Stimulated activated effector memory CD8-positive, alpha-beta T cell treated with anti-CD3 and anti-CD28 coated beads, Interleukin-12 subunit alpha, Interleukin-12 subunit beta, amount 100 ng/mL, for 72 hours (primary cell): ENCODE measurements around the gene MTRR.

Source experiments
- ATAC-seq: fragments of 150-1000 bp; cut with Tn5 transposase; 2 replicates; pipeline ENCODE4 v1.10.0; 2021
- DNase-seq, 2 donors: peaks; one replicate each; pipeline ENCODE4 v3.0.0; 2021 to 2022; ENCODE audit warnings: low spot score in 2 of 2
- H3K27ac Mint-ChIP-seq: one replicate; pipeline ENCODE4 v1.8.0; 2022; ENCODE audit warnings: mild to moderate bottlenecking, mixed read lengths
- H3K36me3 Mint-ChIP-seq: one replicate; pipeline ENCODE4 v1.8.0; 2022; ENCODE audit warnings: mild to moderate bottlenecking, mixed read lengths
- H3K4me1 Mint-ChIP-seq: one replicate; pipeline ENCODE4 v1.8.0; 2022; ENCODE audit warnings: mixed read lengths
- H3K4me3 Mint-ChIP-seq: one replicate; pipeline ENCODE4 v1.8.0; 2022; ENCODE audit warnings: mild to moderate bottlenecking, mixed read lengths
- H3K9me3 Mint-ChIP-seq: one replicate; pipeline ENCODE4 v1.8.0; 2022; ENCODE audit warnings: mixed read lengths

MTRR gene

DNA sequence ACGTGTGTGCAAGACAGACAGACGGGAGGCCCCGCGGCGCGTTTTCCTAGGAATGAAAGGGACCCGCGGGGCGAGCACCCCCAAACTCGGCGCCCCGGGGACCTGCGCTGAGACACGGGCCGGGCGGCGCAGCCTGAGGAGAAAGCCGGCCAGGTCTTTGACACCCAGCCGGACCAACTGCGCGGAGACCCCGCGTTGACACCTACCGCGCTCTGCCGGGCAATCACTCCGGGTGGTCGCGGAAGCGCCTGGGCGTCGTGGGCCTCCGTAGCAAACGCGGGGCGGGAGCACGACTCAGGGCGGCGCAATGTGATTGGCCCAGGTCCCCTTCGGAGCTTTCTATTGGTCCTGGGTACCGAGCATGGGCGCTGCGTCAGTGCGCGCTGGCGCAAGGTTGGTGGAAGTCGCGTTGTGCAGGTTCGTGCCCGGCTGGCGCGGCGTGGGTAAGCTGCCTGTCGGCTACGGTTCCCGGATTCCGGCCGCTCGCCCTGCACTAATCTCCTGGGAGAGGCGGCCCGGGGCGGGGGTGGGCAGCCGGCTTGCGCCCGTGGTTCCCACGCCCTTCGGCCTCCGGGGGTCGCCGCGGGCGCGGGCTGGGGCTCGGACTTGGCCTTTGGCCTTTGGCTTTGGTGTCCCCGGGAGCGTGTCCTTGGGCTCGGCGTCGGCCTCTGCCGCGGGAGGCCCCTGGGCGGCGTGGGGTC lies at the start of gene MTRR, which contains the start of gene FASTKD3:
Gene MTRR, plus strand, starts transcription at position 376 of the 701 bp plus-strand sequence. CDS start 1,647 bp downstream, outside the sequence.
Gene FASTKD3, minus strand, starts transcription at position 259 of the 701 bp plus-strand sequence. CDS start 948 bp downstream, outside the sequence.
- no peaks in the 10 kb centered on the region for H3K9me3 Mint-ChIP-seq
- ATAC-seq, result peak; percentile 99
- H3K4me1 Mint-ChIP-seq, result peaks cover 44% of the 10 kb centered on the region
- peaks cover 54% of the 10 kb centered on the region for H3K36me3 Mint-ChIP-seq
- H3K27ac Mint-ChIP-seq, result peak within 1 kb of the TSS; percentile 81
- peak; percentile 78 to 92 for DNase-seq
- peak within 1 kb of the TSS; percentile 83 for H3K4me3 Mint-ChIP-seq

GRCh38 chr5:7822449-7822848 lies 46.5 kb upstream of the MTRR start:
- no peaks in the 10 kb centered on the region for H3K36me3 Mint-ChIP-seq
- DNase-seq (no peak), ATAC-seq (no peak)
- H3K4me1 Mint-ChIP-seq, result no peaks in the 10 kb centered on the region
- H3K4me3 Mint-ChIP-seq, result no peak overlapping the region
- no peak overlapping the region for H3K27ac Mint-ChIP-seq
- H3K9me3 Mint-ChIP-seq, result no peaks in the 10 kb centered on the region

DNA sequence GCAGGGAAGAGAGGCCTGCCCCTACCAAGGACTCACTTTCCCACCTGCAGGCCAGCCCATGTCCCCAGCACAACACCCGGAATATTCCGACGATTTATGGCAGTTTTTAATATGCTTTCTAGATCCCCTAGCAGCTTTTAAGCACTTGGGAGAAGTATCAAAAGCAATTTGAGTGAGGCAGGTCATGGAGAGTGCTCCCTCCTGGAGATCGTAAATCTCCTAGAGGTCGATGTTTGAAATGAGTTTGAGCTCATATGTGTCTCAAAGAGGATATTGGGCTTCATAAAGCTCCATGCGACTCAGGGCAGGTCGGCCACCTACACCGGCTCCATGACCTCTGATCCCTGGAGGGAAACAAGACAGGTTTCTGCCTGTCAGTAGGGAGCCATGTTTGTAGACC lies 45.4 kb upstream of the MTRR start:
- no peaks in the 10 kb centered on the region for H3K9me3 Mint-ChIP-seq

DNA sequence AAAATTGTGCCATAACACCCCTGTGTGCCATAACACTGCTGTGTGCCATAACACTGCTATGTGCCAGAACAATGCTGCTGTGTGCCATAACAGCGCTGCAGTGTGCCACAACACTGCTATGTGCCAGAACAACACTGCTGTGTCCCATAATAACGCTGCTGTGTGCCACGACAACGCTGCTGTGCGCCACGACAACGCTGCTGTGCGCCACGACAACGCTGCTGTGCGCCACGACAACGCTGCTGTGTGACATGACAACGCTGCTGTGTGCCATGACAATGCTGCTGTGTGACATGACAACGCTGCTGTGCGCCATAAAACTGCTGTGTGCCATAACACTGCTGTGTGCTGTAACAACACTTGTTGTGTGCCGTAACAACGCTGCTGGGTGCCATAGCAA lies 44.0 kb upstream of the MTRR start:
- H3K9me3 Mint-ChIP-seq, result no peaks in the 10 kb centered on the region
- no peak overlapping the region for H3K4me3 Mint-ChIP-seq
- H3K4me1 Mint-ChIP-seq, result no peaks in the 10 kb centered on the region

More for the DNA sequence above, 45.4 kb upstream of the MTRR start:
- H3K4me3 Mint-ChIP-seq, result no peak overlapping the region
- no peaks in the 10 kb centered on the region for H3K4me1 Mint-ChIP-seq
- no peaks in the 10 kb centered on the region for H3K36me3 Mint-ChIP-seq
- H3K27ac Mint-ChIP-seq, result no peak overlapping the region
- no peak for ATAC-seq
- no peak for DNase-seq

DNA sequence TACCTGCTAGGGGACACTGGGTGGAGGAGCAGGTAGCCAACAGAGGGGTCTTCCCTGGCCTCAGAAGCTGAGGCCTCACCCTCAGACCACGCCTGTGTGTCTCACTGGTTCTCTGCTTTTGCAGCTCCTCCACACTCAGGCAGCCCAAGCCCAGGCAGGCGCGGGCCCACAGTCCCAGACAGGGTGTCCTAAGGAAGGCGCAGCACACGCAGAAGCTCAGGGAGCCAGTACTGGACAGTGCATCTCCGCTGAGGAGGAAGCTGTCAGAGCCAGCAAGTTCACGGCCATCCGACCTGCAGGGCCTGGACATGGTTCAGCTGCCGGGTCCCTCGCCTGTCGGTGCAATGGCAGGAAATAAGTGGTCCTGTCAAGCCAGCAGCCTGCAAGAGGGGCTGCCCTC lies 43.3 kb upstream of the MTRR start:
- Mint-ChIP-seq H3K4me1 (no peaks in the 10 kb centered on the region), H3K27ac (no peak overlapping the region), H3K9me3 (no peaks in the 10 kb centered on the region), H3K4me3 (no peak overlapping the region), H3K36me3 (no peaks in the 10 kb centered on the region)
- DNase-seq (no peak), ATAC-seq (no peak)

More for the DNA sequence above, 44.0 kb upstream of the MTRR start:
- Mint-ChIP-seq H3K27ac (no peak overlapping the region), H3K36me3 (no peaks in the 10 kb centered on the region)
- DNase-seq (no peak), ATAC-seq (no peak)

- ATAC-seq (no peak), DNase-seq (no peak)
- Mint-ChIP-seq H3K4me1 (no peaks in the 10 kb centered on the region), H3K4me3 (no peak overlapping the region), H3K9me3 (no peaks in the 10 kb centered on the region), H3K27ac (no peak overlapping the region), H3K36me3 (no peaks in the 10 kb centered on the region)
Observed at GRCh38 chr5:7827610-7828009, 41.3 kb upstream of the MTRR start.

DNA sequence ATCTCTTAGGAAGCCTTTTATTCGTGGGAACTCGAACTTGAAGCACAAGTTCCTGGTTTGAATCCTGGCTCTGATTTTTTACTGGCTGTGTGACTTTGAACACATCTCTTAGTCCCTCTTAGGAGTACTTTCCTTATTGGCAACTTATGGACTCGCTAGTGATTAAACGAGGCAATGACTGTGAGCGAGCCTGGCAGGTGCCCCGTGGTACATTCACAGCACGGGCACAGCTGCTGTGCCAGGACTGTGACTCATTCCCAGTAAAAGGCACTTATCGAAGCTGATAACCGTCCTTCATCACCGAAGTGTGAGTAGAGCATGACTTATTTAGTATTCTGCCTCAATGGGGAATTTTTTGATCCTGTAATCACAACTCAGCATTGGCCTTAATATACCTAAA lies 40.7 kb upstream of the MTRR start:
- ATAC-seq (no peak), DNase-seq (no peak)
- H3K27ac Mint-ChIP-seq, result no peak overlapping the region
- no peaks in the 10 kb centered on the region for H3K9me3 Mint-ChIP-seq
- no peak overlapping the region for H3K4me3 Mint-ChIP-seq
- no peaks in the 10 kb centered on the region for H3K36me3 Mint-ChIP-seq
- H3K4me1 Mint-ChIP-seq, result no peaks in the 10 kb centered on the region

GRCh38 chr5:7834982-7835381 lies 34.0 kb upstream of the MTRR start:
- Mint-ChIP-seq H3K9me3 (no peaks in the 10 kb centered on the region), H3K4me3 (no peak overlapping the region), H3K36me3 (no peaks in the 10 kb centered on the region), H3K27ac (no peak overlapping the region), H3K4me1 (no peaks in the 10 kb centered on the region)
- ATAC-seq (no peak), DNase-seq (no peak)

DNA sequence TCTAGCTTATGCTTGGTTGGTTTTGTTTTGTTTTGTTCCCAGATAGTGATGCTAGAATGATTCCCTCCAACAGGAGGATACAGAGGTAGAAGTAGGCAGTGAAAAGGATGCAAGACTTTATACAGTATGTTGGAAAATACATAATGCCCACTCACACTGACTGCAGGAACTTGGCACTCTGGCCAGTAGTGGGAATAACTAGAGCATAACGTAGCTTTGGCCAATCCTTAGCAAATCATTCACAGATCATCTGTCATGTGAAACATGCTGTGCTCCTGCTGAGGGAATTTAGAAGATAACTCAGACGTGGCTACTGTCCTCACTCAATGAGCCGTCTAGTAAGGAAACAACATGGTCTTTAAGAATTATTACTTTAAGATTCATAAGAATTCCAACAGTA lies 31.5 kb upstream of the MTRR start:
- Mint-ChIP-seq H3K4me3 (no peak overlapping the region), H3K36me3 (no peaks in the 10 kb centered on the region), H3K9me3 (no peaks in the 10 kb centered on the region), H3K4me1 (no peaks in the 10 kb centered on the region), H3K27ac (no peak overlapping the region)
- DNase-seq (no peak), ATAC-seq (no peak)

GRCh38 chr5:7842531-7842930 lies 26.4 kb upstream of the MTRR start:
- no peak overlapping the region for H3K27ac Mint-ChIP-seq
- H3K36me3 Mint-ChIP-seq, result no peaks in the 10 kb centered on the region
- H3K9me3 Mint-ChIP-seq, result no peaks in the 10 kb centered on the region
- no peak overlapping the region for H3K4me3 Mint-ChIP-seq
- H3K4me1 Mint-ChIP-seq, result no peaks in the 10 kb centered on the region
- ATAC-seq (no peak), DNase-seq (no peak)

DNA sequence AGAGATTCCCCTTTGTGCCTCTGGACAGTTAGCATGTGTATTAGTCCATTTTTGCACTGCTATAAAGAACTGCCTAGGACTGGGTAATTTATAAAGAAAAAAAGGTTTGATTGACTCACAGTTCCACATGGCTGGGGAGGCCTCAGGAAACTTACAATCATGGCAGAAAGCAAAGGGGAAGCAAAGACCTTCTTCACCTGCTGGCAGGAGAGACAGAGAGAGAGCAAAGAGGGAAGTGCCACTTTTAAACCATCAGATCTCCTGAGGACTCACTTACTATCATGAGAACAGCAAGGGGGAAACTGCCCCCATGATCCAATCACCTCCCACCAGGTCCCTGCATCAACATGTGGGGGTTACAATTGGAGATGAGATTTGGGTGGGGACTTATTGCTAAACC lies 24.0 kb upstream of the MTRR start:
- Mint-ChIP-seq H3K4me1 (no peaks in the 10 kb centered on the region), H3K36me3 (no peaks in the 10 kb centered on the region), H3K27ac (no peak overlapping the region), H3K4me3 (no peak overlapping the region), H3K9me3 (no peaks in the 10 kb centered on the region)
- no peak for ATAC-seq
- DNase-seq, result no peak

GRCh38 chr5:7845557-7845956 lies 23.4 kb upstream of the MTRR start:
- ATAC-seq (no peak), DNase-seq (no peak)
- H3K36me3 Mint-ChIP-seq, result no peaks in the 10 kb centered on the region
- H3K4me3 Mint-ChIP-seq, result no peak overlapping the region
- no peak overlapping the region for H3K27ac Mint-ChIP-seq
- no peaks in the 10 kb centered on the region for H3K9me3 Mint-ChIP-seq
- no peaks in the 10 kb centered on the region for H3K4me1 Mint-ChIP-seq

DNA sequence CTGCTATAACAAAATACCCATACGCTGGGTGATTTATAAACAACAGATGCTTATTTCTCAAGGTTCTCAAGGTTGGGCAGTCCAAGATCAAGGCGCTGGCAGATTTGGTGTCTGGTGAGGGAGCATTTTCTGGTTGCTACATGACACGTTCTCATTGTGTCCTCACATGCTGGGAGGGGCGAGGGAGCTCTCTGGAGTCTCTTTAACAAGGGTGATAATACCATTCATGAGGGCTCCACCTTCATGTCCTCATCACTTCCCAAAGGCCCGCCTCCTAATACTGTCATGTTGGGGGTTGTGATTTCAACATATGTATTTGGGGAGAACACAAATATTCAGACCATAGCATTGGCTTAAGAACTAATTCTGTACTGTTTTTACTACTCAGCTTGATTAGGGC lies 22.6 kb upstream of the MTRR start:
- no peak for DNase-seq
- ATAC-seq, result no peak
- no peaks in the 10 kb centered on the region for H3K36me3 Mint-ChIP-seq
- H3K4me1 Mint-ChIP-seq, result peaks cover 5% of the 10 kb centered on the region
- H3K4me3 Mint-ChIP-seq, result no peak overlapping the region
- H3K9me3 Mint-ChIP-seq, result no peaks in the 10 kb centered on the region
- no peak overlapping the region for H3K27ac Mint-ChIP-seq

GRCh38 chr5:7848296-7848695 lies 20.7 kb upstream of the MTRR start:
- Mint-ChIP-seq H3K4me1 (peaks cover 17% of the 10 kb centered on the region), H3K4me3 (no peak overlapping the region), H3K27ac (no peak overlapping the region), H3K36me3 (no peaks in the 10 kb centered on the region), H3K9me3 (peaks cover 2% of the 10 kb centered on the region)
- ATAC-seq (no peak), DNase-seq (no peak)

- no peak for DNase-seq
- Mint-ChIP-seq H3K27ac (no peak overlapping the region), H3K9me3 (peaks cover 2% of the 10 kb centered on the region), H3K4me3 (peak overlapping the region; percentile 70), H3K4me1 (peaks cover 17% of the 10 kb centered on the region), H3K36me3 (no peaks in the 10 kb centered on the region)
- ATAC-seq, result peak; percentile 49
Observed at GRCh38 chr5:7849681-7850394, 19.1 kb upstream of the MTRR start.
